ENCODE data around the gene CACNA1C.

CACNA1C gene

DNA sequence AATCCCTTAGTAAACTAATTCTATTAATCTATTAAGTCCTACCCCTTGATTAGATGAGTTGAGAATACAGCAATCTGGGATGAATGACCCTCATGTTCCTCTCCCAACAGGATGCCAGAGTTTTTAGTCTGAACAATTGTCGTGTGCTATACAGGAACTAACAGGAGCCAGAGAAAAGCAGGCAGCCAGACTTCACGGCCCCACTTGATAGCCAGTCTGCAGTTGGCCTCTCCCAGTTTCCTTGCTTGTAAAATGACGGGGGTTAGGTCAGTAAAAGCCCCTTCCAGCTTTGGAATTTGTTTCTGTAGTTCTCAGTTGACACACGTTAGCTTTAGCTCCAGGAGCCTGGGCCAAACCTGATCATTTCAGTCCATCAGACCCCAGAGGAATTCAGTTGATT, 475.2 kb downstream of the CACNA1C start:
- DNase-seq (ENCODE audit: low read depth) = no peak

DNA sequence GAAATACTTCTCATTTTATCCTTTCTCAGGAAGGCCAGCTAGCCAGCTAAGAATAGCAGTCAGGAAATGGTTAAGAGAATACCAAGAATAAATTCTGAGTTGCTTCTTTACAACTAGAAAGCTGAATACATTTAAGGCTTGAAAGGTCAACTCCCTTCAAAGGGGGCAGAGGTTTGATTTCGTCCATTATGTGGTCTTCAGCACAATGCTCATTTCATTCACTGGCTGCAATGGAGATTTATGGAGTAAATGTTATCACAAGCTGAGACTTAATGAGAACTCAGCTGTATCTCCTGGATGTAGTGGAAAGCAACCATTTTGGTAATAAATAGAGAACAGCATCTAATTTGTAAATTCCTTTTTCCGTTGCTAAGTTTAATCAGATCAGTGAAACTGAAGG, 477.0 kb downstream of the CACNA1C start:
- no peak for DNase-seq (ENCODE audit: low read depth)

GRCh38 chr12:2531371-2531770, 478.6 kb downstream of the CACNA1C start:
- no peak for DNase-seq (ENCODE audit: low read depth)

GRCh38 chr12:2533036-2533435, 480.2 kb downstream of the CACNA1C start:
- DNase-seq (ENCODE audit: low read depth) = no peak

- DNase-seq (ENCODE audit: low read depth) = no peak
Measured at GRCh38 chr12:2535583-2536204, 482.9 kb downstream of the CACNA1C start.

- no peak for DNase-seq (ENCODE audit: low read depth)
Measured at GRCh38 chr12:2536724-2537123, 483.9 kb downstream of the CACNA1C start.

DNA sequence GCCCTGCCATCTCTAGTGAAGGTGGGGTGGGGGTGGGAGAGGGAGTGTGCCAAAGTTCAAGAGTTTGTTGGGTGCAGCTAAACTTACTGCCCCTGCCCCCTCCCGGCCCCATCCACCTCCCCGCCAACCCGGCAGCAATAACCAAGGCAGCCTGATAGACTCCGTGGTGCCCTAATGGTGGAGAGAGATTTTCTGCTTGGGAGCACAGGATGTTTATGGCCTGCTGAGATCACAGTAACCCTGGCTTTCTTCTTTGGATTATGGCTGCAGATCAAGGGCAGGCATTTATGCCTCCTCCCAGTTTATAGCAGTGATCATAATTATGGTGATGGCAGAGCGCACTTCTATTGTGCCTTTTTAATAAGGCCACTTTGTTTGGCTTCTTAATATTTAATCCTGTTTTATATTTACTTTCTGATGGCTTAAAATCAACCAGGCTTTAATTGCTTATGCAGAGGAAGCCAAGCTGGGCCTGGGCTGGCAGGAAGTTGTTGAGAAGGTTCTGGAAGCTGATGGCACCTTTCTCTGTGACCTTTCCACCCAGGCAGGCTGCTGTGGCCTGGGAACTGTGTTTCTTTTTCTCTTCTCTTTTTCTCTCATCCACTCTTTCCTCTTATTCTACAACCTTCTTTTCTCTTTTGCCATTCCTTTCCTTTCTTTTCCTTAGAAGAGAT, 485.2 kb downstream of the CACNA1C start:
- no peak for DNase-seq (ENCODE audit: low read depth)

- no peak for DNase-seq (ENCODE audit: low read depth)
Measured at GRCh38 chr12:2539938-2540337, 487.2 kb downstream of the CACNA1C start.

DNA sequence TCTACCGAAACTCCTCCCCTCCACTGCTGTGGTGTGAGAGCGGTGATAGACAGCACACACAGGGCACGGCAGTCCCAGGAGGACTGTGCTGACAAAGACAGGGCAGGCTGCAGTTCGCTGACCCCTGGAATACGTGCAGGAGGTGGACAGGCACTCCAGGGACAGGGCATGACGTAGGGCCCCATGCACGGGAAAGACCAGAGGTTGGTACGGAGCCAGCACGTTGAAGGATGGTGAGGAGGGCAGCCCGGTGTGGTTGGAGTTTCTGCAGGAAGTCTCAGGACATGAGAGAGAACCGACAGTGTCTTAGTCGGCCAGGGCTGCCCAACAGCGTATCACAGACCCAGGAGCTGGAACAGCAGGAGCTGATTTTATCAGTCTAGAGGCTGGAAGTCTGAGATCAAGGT, 487.8 kb downstream of the CACNA1C start:
- DNase-seq (ENCODE audit: low read depth) = no peak

DNA sequence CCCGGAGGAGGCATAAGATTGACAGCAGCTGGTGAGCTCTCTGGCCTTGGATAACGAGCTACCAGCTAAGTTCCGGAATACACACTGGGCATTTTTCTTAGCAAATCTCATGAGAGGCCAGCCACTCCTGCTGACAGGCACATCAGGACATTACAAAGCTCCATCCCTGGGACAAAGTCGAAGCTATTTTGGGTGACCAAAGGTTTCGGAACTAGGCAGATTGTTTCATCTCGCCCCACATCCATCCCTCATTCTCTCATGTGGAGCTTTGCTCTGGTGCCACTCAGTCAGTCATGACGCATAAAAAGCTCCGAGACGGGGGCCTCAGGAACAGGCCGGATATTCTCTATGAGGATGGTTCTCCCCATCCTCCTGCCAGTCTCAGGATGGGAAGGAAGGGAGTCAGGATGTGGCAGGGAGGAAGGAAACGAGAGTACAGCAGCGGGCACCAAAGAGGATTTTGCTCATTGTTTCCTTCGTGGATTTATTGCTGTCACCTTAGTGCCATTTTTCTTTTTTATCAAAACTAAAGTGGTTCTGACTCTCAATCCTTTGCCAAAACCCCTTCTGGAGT, 488.9 kb downstream of the CACNA1C start:
- no peak for DNase-seq (ENCODE audit: low read depth)

DNA sequence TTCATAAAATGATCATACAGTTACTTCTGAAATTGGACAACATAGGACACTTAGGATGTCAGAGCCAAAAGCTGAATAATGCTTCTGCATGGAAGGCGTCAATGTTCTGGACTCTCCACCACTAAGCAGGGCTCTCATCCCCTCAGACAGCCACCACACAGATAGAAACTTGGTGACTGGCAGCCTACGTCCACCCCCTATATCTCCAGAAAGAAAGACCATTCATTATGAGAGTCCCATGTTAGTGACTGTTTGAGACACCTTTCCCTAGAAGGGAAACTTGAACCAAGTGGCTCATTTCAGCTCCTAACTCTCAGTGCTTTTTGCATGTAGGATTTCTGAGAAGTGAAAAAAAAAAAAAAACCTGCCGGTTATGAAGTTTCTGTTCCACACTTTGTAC, 491.0 kb downstream of the CACNA1C start:
- DNase-seq (ENCODE audit: low read depth) = no peak

GRCh38 chr12:2544230-2544629, 491.4 kb downstream of the CACNA1C start:
- no peak for DNase-seq (ENCODE audit: low read depth)

DNA sequence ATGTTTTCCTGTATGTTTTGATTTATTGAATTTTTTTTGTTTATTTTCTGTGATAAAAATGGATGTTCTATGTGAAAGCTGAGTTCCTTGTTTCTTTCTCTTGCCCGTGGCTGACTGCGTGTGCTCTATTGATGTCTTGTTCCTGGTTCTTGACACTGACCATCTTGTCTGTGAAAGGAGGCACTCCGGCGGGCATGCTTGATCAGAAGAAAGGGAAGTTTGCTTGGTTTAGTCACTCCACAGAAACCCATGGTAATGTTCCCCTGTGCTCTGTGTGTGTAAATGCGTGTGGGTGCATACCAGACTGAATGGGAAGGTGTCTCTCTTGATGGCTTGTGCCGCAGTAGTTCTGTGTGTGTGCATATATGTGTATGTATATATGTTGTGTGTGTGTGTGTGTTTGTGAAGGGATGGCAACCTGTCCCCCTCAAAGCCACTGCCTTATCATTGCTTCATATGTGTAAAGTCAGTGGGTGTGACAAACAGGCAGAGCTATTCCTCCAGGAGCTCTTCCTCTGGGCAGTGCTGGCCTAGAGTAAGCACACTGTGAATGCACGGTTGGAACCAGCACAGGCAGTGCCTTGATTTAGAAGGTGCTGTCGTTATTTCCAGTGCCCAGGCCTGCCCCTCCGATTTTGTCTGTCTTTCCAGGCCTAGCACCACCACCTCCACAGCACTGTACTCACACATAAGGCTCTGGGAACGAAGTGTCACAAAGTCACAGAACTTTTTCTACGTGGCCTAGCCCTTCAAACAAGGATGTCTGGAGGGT, 494.7 kb downstream of the CACNA1C start:
- no peak for DNase-seq (ENCODE audit: low read depth)

DNA sequence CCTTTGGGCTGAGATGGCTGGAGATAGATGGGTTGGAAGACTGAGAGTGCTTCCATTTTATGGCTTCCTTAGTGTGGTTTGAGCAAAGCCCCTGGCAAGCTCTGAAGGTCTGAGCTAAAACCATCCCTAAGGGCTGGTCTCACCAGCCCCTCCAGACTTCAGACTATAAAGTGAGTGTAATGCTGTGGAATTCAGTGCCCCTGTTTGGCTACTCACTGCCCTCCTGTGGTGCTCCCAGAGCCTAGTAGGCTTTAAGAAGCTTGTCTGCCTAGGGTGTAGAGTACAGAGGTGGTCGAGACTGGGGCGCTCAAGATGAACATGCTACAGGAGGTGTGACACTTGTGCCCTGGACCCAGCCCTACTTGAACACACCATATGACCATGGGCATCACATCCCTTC, 495.3 kb downstream of the CACNA1C start:
- no peak for DNase-seq (ENCODE audit: low read depth)

DNA sequence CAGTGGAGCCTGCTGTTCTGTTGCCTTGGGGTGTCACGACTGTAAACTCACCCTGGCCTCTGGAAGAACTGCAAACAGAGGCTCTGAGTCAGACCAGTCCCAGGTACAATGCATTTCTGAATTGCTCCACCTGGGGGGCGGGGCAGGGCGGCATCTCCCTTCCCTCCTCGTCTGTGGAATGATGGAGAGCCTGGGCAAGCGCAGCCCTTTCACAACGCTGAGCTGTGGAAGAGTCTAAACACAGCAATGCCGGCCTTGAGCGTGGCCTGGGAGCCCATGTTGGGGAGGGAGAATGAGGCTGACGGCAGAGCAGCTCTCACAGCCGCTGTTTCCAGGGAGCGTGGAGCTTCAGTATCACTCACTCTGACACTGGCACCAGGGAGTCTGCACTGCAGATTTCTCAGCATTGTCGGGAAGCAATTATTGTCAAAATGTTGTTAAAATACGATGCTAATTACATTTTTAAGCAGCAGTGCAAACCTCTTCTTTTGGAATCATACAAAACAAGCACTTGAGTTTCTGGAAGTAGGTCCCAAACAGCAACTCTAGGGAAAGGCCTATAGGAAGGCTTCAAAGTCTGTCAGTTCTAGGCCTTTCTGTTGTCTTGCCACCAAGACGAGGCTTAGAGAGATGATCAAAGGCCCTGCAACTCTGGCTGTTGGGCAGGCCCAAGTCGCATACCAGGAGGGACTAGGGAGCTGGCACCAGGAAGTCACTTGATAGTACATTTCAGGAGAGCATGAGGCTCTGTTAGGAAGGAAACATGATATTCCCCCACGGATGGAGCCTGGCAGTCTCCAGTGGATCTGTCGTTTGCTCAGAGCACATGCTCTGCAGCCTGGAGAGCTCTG, 498.0 kb downstream of the CACNA1C start:
- no peak for DNase-seq (ENCODE audit: low read depth)

GRCh38 chr12:2551412-2551900, 498.7 kb downstream of the CACNA1C start:
- no peak for DNase-seq (ENCODE audit: low read depth)

- DNase-seq (ENCODE audit: low read depth) = no peak
Measured at GRCh38 chr12:2552000-2552756, 499.4 kb downstream of the CACNA1C start.

DNA sequence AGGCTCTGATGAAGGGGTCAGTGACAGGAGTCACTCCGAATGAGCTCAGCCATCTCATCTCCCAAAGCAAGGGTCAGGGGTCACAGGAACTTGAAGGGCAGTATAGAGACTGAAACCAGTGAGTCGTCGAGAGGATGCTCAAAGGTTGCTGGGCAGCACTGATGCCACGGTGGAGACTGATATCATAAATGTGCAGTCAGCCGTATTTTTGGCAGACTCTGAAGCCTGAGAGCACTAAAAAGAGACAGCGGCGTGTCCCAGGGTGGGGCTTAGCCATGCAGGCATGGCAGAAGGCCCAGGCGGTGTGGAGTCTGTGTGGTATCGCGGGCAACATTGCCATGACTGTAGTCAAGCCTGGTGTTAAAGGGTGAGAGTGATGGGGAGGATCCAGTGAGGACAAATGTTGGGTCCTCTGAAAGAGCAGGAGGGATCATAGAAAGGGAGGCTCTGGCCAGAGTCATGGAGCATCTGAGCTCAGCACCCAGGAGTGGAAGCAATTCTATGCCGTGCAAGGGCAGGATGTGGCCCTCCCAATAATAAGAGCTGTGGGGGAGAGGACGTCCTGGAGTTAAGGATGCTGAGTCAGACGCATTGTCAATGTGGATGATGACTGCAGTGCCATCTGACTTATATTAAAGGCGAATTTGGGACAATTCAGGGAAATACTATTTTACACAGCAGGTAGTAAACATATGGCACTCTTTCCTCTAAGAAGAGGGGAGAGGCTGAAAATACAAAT, 500.8 kb downstream of the CACNA1C start:
- DNase-seq (ENCODE audit: low read depth) = no peak

- no peak for DNase-seq (ENCODE audit: low read depth)
Measured at GRCh38 chr12:2555487-2556082, 502.8 kb downstream of the CACNA1C start.

DNA sequence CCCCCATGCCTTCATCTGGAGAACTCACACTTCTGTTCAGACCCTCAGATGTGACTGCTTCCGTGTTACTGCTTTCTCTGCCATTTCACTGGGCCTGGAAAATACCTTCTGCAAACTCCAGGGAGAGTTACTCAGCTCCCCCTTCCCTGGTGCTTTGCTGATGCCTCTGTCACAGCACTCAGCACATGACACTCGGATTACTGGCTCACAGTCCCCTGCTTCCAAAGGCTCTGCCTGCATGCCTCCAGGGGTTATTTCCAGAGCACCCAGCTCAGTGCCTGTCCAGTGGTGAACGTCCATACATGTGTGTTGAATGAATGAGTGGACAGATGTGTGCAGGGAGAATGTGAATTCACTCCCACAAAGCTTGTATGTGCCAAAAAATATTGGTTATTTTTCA, 504.8 kb downstream of the CACNA1C start:
- no peak for DNase-seq (ENCODE audit: low read depth)

Data from non-pigmented ciliary epithelial cell (primary cell).